Stimulated activated CD4-positive, alpha-beta T cell treated with anti-CD3 and anti-CD28 coated beads, Interleukin-4, amount 100 ng/mL, for 1 hour (primary cell): ENCODE results near the gene KSR2.

Experiments
- DNase-seq: peaks from one replicate; pipeline ENCODE4 v3.0.0-alpha.2; 2020

KSR2 gene

GRCh38 chr12:117430246-117430645 is 538.5 kb downstream of the KSR2 start:
- no peak for DNase-seq

GRCh38 chr12:117427211-117427610 is 541.6 kb downstream of the KSR2 start:
- DNase-seq = no peak

- no peak for DNase-seq
Measured at GRCh38 chr12:117421987-117422386, 546.8 kb downstream of the KSR2 start.

- DNase-seq = no peak
Measured at GRCh38 chr12:117421068-117421752, 547.6 kb downstream of the KSR2 start.

- DNase-seq = no peak
Measured at GRCh38 chr12:117417004-117417403, 551.8 kb downstream of the KSR2 start.

- DNase-seq = no peak
Measured at GRCh38 chr12:117412465-117413188, 556.2 kb downstream of the KSR2 start.

- no peak for DNase-seq
Measured at GRCh38 chr12:117409286-117409685, 559.5 kb downstream of the KSR2 start.

GRCh38 chr12:117408161-117408791 is 560.5 kb downstream of the KSR2 start:
- no peak for DNase-seq

GRCh38 chr12:117404940-117405339 is 563.9 kb downstream of the KSR2 start:
- no peak for DNase-seq

GRCh38 chr12:117404203-117404853 is 564.5 kb downstream of the KSR2 start:
- no peak for DNase-seq

- DNase-seq = no peak
Measured at GRCh38 chr12:117403586-117404139, 565.1 kb downstream of the KSR2 start.
